UCSD-AML1 (cell line): ENCODE data around the gene NR2F1.

Experiments
- DNase-seq: peaks from one replicate; lab custom pipeline; 2025; ENCODE audit not compliant: unreplicated experiment; lab: John Stamatoyannopoulos, UW

The NR2F1 gene

GRCh38 chr5:93603793-93604643 is 21.0 kb downstream of the NR2F1 start:
- DNase-seq, result no peak

- no peak for DNase-seq
These were observed 21.9 kb downstream of the NR2F1 start for GRCh38 chr5:93604644-93605515.

- DNase-seq, result no peak
These were observed 23.3 kb downstream of the NR2F1 start for GRCh38 chr5:93606382-93606752.

- DNase-seq, result peak; percentile 18
These were observed 24.6 kb downstream of the NR2F1 start for GRCh38 chr5:93607367-93608258.

GRCh38 chr5:93608855-93609254 is 25.8 kb downstream of the NR2F1 start:
- DNase-seq, result no peak

- no peak for DNase-seq
These were observed 26.7 kb downstream of the NR2F1 start for GRCh38 chr5:93609762-93610161.

- DNase-seq, result no peak
These were observed 27.7 kb downstream of the NR2F1 start for GRCh38 chr5:93610581-93611272.

- DNase-seq, result no peak
These were observed 28.4 kb downstream of the NR2F1 start for GRCh38 chr5:93611273-93611975.

- DNase-seq, result no peak
These were observed 29.2 kb downstream of the NR2F1 start for GRCh38 chr5:93611976-93612854.

GRCh38 chr5:93612855-93613243 is 29.8 kb downstream of the NR2F1 start:
- no peak for DNase-seq

- no peak for DNase-seq
These were observed 33.6 kb downstream of the NR2F1 start for GRCh38 chr5:93616538-93617174.

- peak; percentile 77 for DNase-seq
These were observed 37.7 kb downstream of the NR2F1 start for GRCh38 chr5:93620487-93621326.

- peak; percentile 26 for DNase-seq
These were observed 38.3 kb downstream of the NR2F1 start for GRCh38 chr5:93621327-93621798.

- no peak for DNase-seq
These were observed 39.3 kb downstream of the NR2F1 start for GRCh38 chr5:93622240-93622885.

- DNase-seq, result no peak
These were observed 40.1 kb downstream of the NR2F1 start for GRCh38 chr5:93623153-93623552.

GRCh38 chr5:93626801-93627200 is 43.8 kb downstream of the NR2F1 start:
- DNase-seq, result no peak

- DNase-seq, result no peak
These were observed 49.3 kb downstream of the NR2F1 start for GRCh38 chr5:93632327-93632726.
